ENCODE data around the gene BRMS1. TPM values are rescaled to one million over a fixed set of nuclear protein-coding genes. Genes with fewer than 3 reads are reported as not detected.

The BRMS1 gene
- total and polyA plus RNA-seq, 2 donors (not counting 1 experiment from before 2014, with no cell fraction given) = 25.7 to 43.9 TPM

DNA sequence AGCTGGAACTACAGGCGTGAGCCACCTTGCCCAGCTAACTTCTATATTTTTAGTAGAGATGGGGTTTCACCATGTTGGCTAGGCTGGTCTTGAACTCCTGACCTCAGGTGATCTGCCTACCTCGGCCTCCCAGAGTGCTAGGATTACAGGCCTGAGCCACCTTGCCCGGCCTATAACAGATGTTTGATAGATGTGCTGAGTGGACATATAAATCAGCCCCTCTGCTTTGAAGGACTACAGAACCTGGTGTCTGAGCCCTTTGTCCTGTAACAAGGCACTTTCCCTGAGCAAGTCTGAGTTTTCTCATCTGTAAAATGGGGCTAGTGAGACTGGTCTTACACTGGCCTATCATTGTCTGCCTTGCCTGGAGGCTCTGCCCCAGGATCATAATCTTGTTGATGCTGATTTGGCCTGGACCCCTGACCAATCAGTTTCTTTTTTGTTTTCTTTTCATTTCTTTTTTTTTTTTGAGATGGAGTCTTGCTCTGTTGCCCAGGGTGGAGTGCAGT is 15.7 kb downstream of the BRMS1 start:
- Histone ChIP-seq H3K4me3 (replicated peaks in 1 of 4; ENCODE audit: control extremely low read depth in 1 of 4, insufficient read depth in 1 of 4, low read depth in 3 of 4, low read length in 4 of 4) (no peak overlapping the region), H3K9ac (ENCODE audit: insufficient read depth, low read length) (no peak overlapping the region), H3K36me3 (ENCODE audit: control insufficient read depth, insufficient read depth, low read length) (peaks cover 31% of the 10 kb centered on the region), H3K9me3 (ENCODE audit: control insufficient read depth, insufficient read depth, low read depth, low read length) (no peaks in the 10 kb centered on the region), H3K4me1 (ENCODE audit: control insufficient read depth, extremely low read depth, insufficient read depth, low read length) (peaks cover 40% of the 10 kb centered on the region), H3K79me2 (ENCODE audit: control insufficient read depth, insufficient read depth, low read length) (peaks cover 18% of the 10 kb centered on the region), H3K4me2 (ENCODE audit: extremely low read depth, insufficient read depth, low read length) (no peak overlapping the region), H3K27ac (ENCODE audit: insufficient read depth, low read length) (peak overlapping the region; percentile 34), H4K20me1 (ENCODE audit: control insufficient read depth, extremely low read depth, insufficient read depth, low read length) (no peaks in the 10 kb centered on the region), H3K27me3 (ENCODE audit: control insufficient read depth, insufficient read depth, low read length) (no peaks in the 10 kb centered on the region), H2AFZ (ENCODE audit: low read length) (no peak overlapping the region)
- DNase-seq (ENCODE audit: low read depth in 2 of 2) = no peak
- TF ChIP-seq EZH2 (IDR thresholded peaks at IDR 0.05; ENCODE audit: low read length, missing control alignments) = no peak
- TF ChIP-seq, protein P1, sequence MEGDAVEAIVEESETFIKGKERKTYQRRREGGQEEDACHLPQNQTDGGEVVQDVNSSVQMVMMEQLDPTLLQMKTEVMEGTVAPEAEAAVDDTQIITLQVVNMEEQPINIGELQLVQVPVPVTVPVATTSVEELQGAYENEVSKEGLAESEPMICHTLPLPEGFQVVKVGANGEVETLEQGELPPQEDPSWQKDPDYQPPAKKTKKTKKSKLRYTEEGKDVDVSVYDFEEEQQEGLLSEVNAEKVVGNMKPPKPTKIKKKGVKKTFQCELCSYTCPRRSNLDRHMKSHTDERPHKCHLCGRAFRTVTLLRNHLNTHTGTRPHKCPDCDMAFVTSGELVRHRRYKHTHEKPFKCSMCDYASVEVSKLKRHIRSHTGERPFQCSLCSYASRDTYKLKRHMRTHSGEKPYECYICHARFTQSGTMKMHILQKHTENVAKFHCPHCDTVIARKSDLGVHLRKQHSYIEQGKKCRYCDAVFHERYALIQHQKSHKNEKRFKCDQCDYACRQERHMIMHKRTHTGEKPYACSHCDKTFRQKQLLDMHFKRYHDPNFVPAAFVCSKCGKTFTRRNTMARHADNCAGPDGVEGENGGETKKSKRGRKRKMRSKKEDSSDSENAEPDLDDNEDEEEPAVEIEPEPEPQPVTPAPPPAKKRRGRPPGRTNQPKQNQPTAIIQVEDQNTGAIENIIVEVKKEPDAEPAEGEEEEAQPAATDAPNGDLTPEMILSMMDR (conservative IDR thresholded peaks at IDR 0.05 in 1 of 2, IDR thresholded peaks at IDR 0.05 in 1 of 2; ENCODE audit: low read depth in 1 of 2, low read length in 2 of 2) = no peak

DNA sequence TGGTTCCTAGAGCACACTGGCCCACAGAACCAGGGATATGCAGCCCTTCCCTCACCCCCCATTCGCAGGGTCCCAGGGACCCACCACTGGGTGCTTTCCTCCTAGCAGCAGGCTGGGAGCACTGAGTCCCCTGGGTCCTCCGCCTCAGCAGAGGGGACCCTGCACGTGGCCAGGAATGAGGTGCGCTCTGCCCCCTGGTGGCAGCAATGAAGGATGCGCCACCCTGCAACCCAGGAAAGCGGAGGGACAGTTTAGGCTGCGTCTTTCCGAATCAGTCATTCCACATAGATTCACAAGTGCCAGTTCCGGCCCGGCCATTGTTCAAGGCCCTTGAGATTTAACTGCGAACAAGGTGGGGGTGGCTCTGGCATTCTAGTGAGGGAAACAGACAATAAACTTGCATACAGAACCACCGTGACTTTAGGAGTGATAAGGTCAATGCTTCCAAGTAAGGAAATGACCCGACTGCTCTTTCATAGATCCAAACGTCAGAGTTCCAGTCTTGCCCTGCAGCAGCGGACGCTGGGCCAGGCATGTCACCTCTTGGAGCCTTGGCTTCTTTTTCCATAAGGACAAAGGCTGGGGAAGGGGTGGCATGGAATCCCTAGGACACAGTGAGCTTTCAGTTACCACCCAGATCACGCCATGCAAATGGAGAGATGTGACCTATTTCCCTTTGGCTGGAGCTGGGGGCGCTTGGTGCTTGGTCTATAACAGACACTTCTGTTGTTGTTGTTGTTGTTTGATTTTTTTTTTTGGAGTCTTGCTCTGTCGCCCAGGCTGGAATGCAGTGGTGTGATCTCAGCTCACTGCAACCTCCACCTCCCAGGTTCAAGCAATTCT is 16.4 kb downstream of the BRMS1 start:
- Histone ChIP-seq H3K36me3 (ENCODE audit: control insufficient read depth, insufficient read depth, low read length) (peaks cover 24% of the 10 kb centered on the region), H4K20me1 (ENCODE audit: control insufficient read depth, extremely low read depth, insufficient read depth, low read length) (no peaks in the 10 kb centered on the region), H3K4me3 (replicated peaks in 1 of 4; ENCODE audit: control extremely low read depth in 1 of 4, insufficient read depth in 1 of 4, low read depth in 3 of 4, low read length in 4 of 4) (no peak overlapping the region), H3K9ac (ENCODE audit: insufficient read depth, low read length) (peak overlapping the region; percentile 7), H3K4me2 (ENCODE audit: extremely low read depth, insufficient read depth, low read length) (peak overlapping the region; percentile 68), H3K9me3 (ENCODE audit: control insufficient read depth, insufficient read depth, low read depth, low read length) (no peaks in the 10 kb centered on the region), H3K27ac (ENCODE audit: insufficient read depth, low read length) (peak overlapping the region; percentile 89), H3K27me3 (ENCODE audit: control insufficient read depth, insufficient read depth, low read length) (no peaks in the 10 kb centered on the region), H2AFZ (ENCODE audit: low read length) (peak overlapping the region; percentile 30), H3K4me1 (ENCODE audit: control insufficient read depth, extremely low read depth, insufficient read depth, low read length) (peaks cover 42% of the 10 kb centered on the region), H3K79me2 (ENCODE audit: control insufficient read depth, insufficient read depth, low read length) (peaks cover 11% of the 10 kb centered on the region)
- TF ChIP-seq, protein P1 (conservative IDR thresholded peaks at IDR 0.05 in 1 of 2, IDR thresholded peaks at IDR 0.05 in 1 of 2; ENCODE audit: low read depth in 1 of 2, low read length in 2 of 2) = peak; percentile 88 to 89
- no peak for TF ChIP-seq EZH2 (IDR thresholded peaks at IDR 0.05; ENCODE audit: low read length, missing control alignments)
- DNase-seq (ENCODE audit: low read depth in 2 of 2) = peak; percentile 62 to 71

DNA sequence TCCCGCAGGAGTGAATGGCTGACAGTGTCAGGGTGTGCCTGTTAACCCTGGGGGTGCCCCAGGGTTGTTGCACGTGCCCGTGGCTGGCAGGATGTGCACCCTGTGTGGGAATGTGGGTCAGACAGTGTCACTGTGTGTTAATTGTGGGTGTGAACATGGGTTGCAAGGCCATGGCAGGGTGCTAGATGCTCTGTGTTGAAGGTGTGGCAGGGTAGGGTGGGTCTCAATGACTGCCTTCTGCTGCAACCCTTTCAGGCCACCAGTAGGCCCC is 16.9 kb downstream of the BRMS1 start:
- no peak overlapping the region for H3K4me2 ChIP-seq (ENCODE audit: extremely low read depth, insufficient read depth, low read length)

More for the DNA sequence above, 16.9 kb downstream of the BRMS1 start:
- Histone ChIP-seq H4K20me1 (ENCODE audit: control insufficient read depth, extremely low read depth, insufficient read depth, low read length) (no peaks in the 10 kb centered on the region), H3K4me1 (ENCODE audit: control insufficient read depth, extremely low read depth, insufficient read depth, low read length) (peaks cover 43% of the 10 kb centered on the region), H3K27me3 (ENCODE audit: control insufficient read depth, insufficient read depth, low read length) (no peaks in the 10 kb centered on the region), H2AFZ (ENCODE audit: low read length) (no peak overlapping the region), H3K36me3 (ENCODE audit: control insufficient read depth, insufficient read depth, low read length) (peaks cover 19% of the 10 kb centered on the region), H3K27ac (ENCODE audit: insufficient read depth, low read length) (peak overlapping the region; percentile 89), H3K4me3 (replicated peaks in 1 of 4; ENCODE audit: control extremely low read depth in 1 of 4, insufficient read depth in 1 of 4, low read depth in 3 of 4, low read length in 4 of 4) (no peak overlapping the region), H3K9ac (ENCODE audit: insufficient read depth, low read length) (no peak overlapping the region), H3K9me3 (ENCODE audit: control insufficient read depth, insufficient read depth, low read depth, low read length) (no peaks in the 10 kb centered on the region), H3K79me2 (ENCODE audit: control insufficient read depth, insufficient read depth, low read length) (peaks cover 5% of the 10 kb centered on the region)
- DNase-seq (ENCODE audit: low read depth in 2 of 2) = no peak
- TF ChIP-seq, protein P1 (conservative IDR thresholded peaks at IDR 0.05 in 1 of 2, IDR thresholded peaks at IDR 0.05 in 1 of 2; ENCODE audit: low read depth in 1 of 2, low read length in 2 of 2) = no peak
- no peak for TF ChIP-seq EZH2 (IDR thresholded peaks at IDR 0.05; ENCODE audit: low read length, missing control alignments)
